Ishikawa (cell line): ENCODE results near the gene TTC9.

Source experiments
- RAD21 ChIP-seq: IDR thresholded peaks from 2 replicates; pipeline ENCODE4 v1.6.1; 2012; ENCODE audit warnings: low read depth
- REST ChIP-seq: IDR thresholded peaks from 2 replicates; pipeline ENCODE4 v1.6.1; 2012; ENCODE audit warnings: low read depth, mild to moderate bottlenecking
- TAF1 ChIP-seq: IDR thresholded peaks from 2 replicates; pipeline ENCODE4 v1.6.1; 2012; ENCODE audit warnings: low read depth, mild to moderate bottlenecking
- TEAD4 ChIP-seq: IDR thresholded peaks from 2 replicates; pipeline ENCODE4 v1.6.1; 2012
- ZBTB7A ChIP-seq: IDR thresholded peaks from 2 replicates; pipeline ENCODE4 v1.6.1; 2012; ENCODE audit warnings: low read depth

GRCh38 chr14:70641548-70642302, at the start of gene TTC9:
- TF ChIP-seq RAD21 = no peak
- no peak for TF ChIP-seq ZBTB7A
- no peak for TF ChIP-seq REST
- TF ChIP-seq TEAD4 = no peak
- no peak; the same call in 1 of the 2 replicates for TF ChIP-seq TAF1
